Suppressor macrophage (primary cell): Measurements from ENCODE around the gene MARCHF2.
"Not testable (repeated sequence)": the region's sequence is repeated elsewhere in the genome, so short reads cannot be mapped to it uniquely, and the experiment has no call there.

Experiments used
- DNase-seq, 4 experiments: peaks; one replicate each; pipeline ENCODE4 v3.0.0-alpha.2; 2020 to 2022
- total RNA-seq, 17 experiments: gene quantifications; one replicate each; lab custom pipeline; 2026; ENCODE audit warnings: mixed read lengths in 6 of 17, inconsistent platforms in 3 of 17; lab: John Stamatoyannopoulos, UW

Gene MARCHF2
- total RNA-seq: 47.0 to 112 (median 72.1) reads per million in 17 experiments

GRCh38 chr19:8412783-8413628 is at the start of gene MARCHF2:
Gene MARCHF2 (plus strand): TSS chr19:8413305. CDS start chr19:8421841, 8,536 bp downstream.
- peak; percentile 99 for DNase-seq

- peak; percentile 20 to 52 (median 41) for DNase-seq
These were observed 49.0 kb upstream of the MARCHF2 start, which contains the start of gene ANGPTL4 for GRCh38 chr19:8363803-8364771. Gene ANGPTL4 (plus strand): TSS chr19:8364155. CDS start chr19:8364322, 167 bp downstream.

- no peak for DNase-seq
These were observed 47.0 kb upstream of the MARCHF2 start for GRCh38 chr19:8366121-8366581.

- no peak for DNase-seq
These were observed 46.2 kb upstream of the MARCHF2 start for GRCh38 chr19:8366961-8367326.

- peak; percentile 24 to 52 (median 38) for DNase-seq
These were observed 45.6 kb upstream of the MARCHF2 start for GRCh38 chr19:8367327-8368001.

GRCh38 chr19:8370176-8371010 is 42.7 kb upstream of the MARCHF2 start:
- DNase-seq: peak in 3 of 4 experiments; percentile 29 to 62 (median 43)

GRCh38 chr19:8371011-8371804 is 41.9 kb upstream of the MARCHF2 start:
- no peak for DNase-seq

GRCh38 chr19:8373867-8374813 is 39.0 kb upstream of the MARCHF2 start:
- no peak for DNase-seq

- not testable (repeated sequence) for DNase-seq
These were observed 37.3 kb upstream of the MARCHF2 start for GRCh38 chr19:8375766-8376165.

- DNase-seq: not testable (repeated sequence)
These were observed 36.6 kb upstream of the MARCHF2 start for GRCh38 chr19:8376373-8376974.

GRCh38 chr19:8377598-8377997 is 35.5 kb upstream of the MARCHF2 start:
- DNase-seq: no peak

- DNase-seq: not testable (repeated sequence)
These were observed 33.8 kb upstream of the MARCHF2 start for GRCh38 chr19:8379156-8379891.

GRCh38 chr19:8384569-8384968 is 28.5 kb upstream of the MARCHF2 start:
- peak in 3 of 4 experiments; percentile 39 to 52 (median 51) for DNase-seq

- DNase-seq: not testable (repeated sequence)
These were observed 28.0 kb upstream of the MARCHF2 start for GRCh38 chr19:8385103-8385502.

- DNase-seq: not testable (repeated sequence)
These were observed 27.5 kb upstream of the MARCHF2 start for GRCh38 chr19:8385566-8385965.

GRCh38 chr19:8386419-8386818 is 26.7 kb upstream of the MARCHF2 start:
- not testable (repeated sequence) for DNase-seq

- no peak for DNase-seq
These were observed 26.1 kb upstream of the MARCHF2 start for GRCh38 chr19:8386990-8387389.
